ENCODE data around the gene TBX3. TPM values are rescaled to one million over a fixed set of nuclear protein-coding genes. Genes with fewer than 3 reads are reported as not detected.

The TBX3 gene
- total RNA-seq, 6 donors from 2014 or later: 29.5 to 107 (median 36.2) TPM

- no peak for DNase-seq
Measured at GRCh38 chr12:114638790-114639435, 45.1 kb downstream of the TBX3 start.

GRCh38 chr12:114636723-114637480 lies 47.1 kb downstream of the TBX3 start:
- Histone ChIP-seq H3K36me3 (no peaks in the 10 kb centered on the region), H3K27me3 (no peaks in the 10 kb centered on the region), H3K27ac (no peak overlapping the region), H3K4me1 (no peaks in the 10 kb centered on the region), H3K4me3 (no peak overlapping the region), H3K9me3 (no peaks in the 10 kb centered on the region)
- ATAC-seq (ENCODE audit: low FRiP score in 2 of 2) (peak in 1 of 2 donors; percentile 43), DNase-seq (no peak)
- TF ChIP-seq POLR2A (IDR thresholded peaks at IDR 0.05) (no peak), POLR2AphosphoS5 (IDR thresholded peaks at IDR 0.05) (no peak), CTCF (IDR thresholded peaks at IDR 0.05) (no peak)
- WGBS, 2 donors: 55 to 62% methylated on average over 15 of the region's 15 CpGs

More at GRCh38 chr12:114638790-114639435, 45.1 kb downstream of the TBX3 start:
- Histone ChIP-seq H3K27ac (no peak overlapping the region), H3K9me3 (no peaks in the 10 kb centered on the region), H3K4me1 (no peaks in the 10 kb centered on the region), H3K4me3 (no peak overlapping the region), H3K36me3 (no peaks in the 10 kb centered on the region), H3K27me3 (no peaks in the 10 kb centered on the region)
- TF ChIP-seq POLR2AphosphoS5 (IDR thresholded peaks at IDR 0.05) (no peak), POLR2A (IDR thresholded peaks at IDR 0.05) (no peak), EP300 (IDR thresholded peaks at IDR 0.05) (no peak)
- no peak for ATAC-seq (ENCODE audit: low FRiP score in 2 of 2)
- WGBS, 2 donors: 75 to 76% methylated on average over 6 of the region's 6 CpGs

- DNase-seq (no peak), ATAC-seq (ENCODE audit: low FRiP score in 2 of 2) (no peak)
- H3K27me3 ChIP-seq: no peaks in the 10 kb centered on the region
- no peak overlapping the region for H3K4me3 ChIP-seq
- TF ChIP-seq EP300 (IDR thresholded peaks at IDR 0.05) (no peak), CTCF (IDR thresholded peaks at IDR 0.05) (no peak), POLR2A (IDR thresholded peaks at IDR 0.05) (no peak)
- WGBS, 2 donors: 57 to 78% methylated on average over 7 of the region's 7 CpGs
- no peaks in the 10 kb centered on the region for H3K4me1 ChIP-seq
- H3K9me3 ChIP-seq: no peaks in the 10 kb centered on the region
- H3K36me3 ChIP-seq: no peaks in the 10 kb centered on the region
- H3K27ac ChIP-seq: no peak overlapping the region
Measured at GRCh38 chr12:114631242-114631641, 52.7 kb downstream of the TBX3 start.

- Histone ChIP-seq H3K27ac (no peak overlapping the region), H3K27me3 (no peaks in the 10 kb centered on the region), H3K36me3 (no peaks in the 10 kb centered on the region), H3K9me3 (no peaks in the 10 kb centered on the region), H3K4me1 (peaks cover 0 to 3% (median 0%) of the 10 kb centered on the region in 4 donors), H3K4me3 (no peak overlapping the region)
- ATAC-seq (ENCODE audit: low FRiP score in 2 of 2) (no peak), DNase-seq (no peak)
- WGBS, 2 donors: 62 to 68% methylated on average over 5 of the region's 5 CpGs
- TF ChIP-seq POLR2AphosphoS5 (IDR thresholded peaks at IDR 0.05) (no peak), CTCF (IDR thresholded peaks at IDR 0.05) (no peak), POLR2A (IDR thresholded peaks at IDR 0.05) (no peak), EP300 (IDR thresholded peaks at IDR 0.05) (no peak)
Measured at GRCh38 chr12:114628199-114628598, 55.8 kb downstream of the TBX3 start.

- Histone ChIP-seq H3K4me1 (peaks cover 0 to 3% (median 0%) of the 10 kb centered on the region in 4 donors), H3K9me3 (no peaks in the 10 kb centered on the region), H3K36me3 (no peaks in the 10 kb centered on the region), H3K27ac (no peak overlapping the region), H3K27me3 (no peaks in the 10 kb centered on the region), H3K4me3 (no peak overlapping the region)
- ATAC-seq (ENCODE audit: low FRiP score in 2 of 2) (no peak), DNase-seq (no peak)
- TF ChIP-seq POLR2A (IDR thresholded peaks at IDR 0.05) (no peak), CTCF (IDR thresholded peaks at IDR 0.05) (no peak), EP300 (IDR thresholded peaks at IDR 0.05) (no peak), POLR2AphosphoS5 (IDR thresholded peaks at IDR 0.05) (no peak)
Measured at GRCh38 chr12:114627393-114627792, 56.6 kb downstream of the TBX3 start.
